H1 (cell line): Measurements from ENCODE around the gene DPYSL4. TPM values are rescaled to one million over a fixed set of nuclear protein-coding genes. Genes with fewer than 3 reads are reported as not detected.

Experiments
- CTCF ChIA-PET: fragments of 300-600 bp; sonication (Branson Sonifier 250); formaldehyde crosslinking; loops from one replicate; lab custom pipeline; 2021; ENCODE audit not compliant: partially characterized antibody; lab: Charles Lee
- POLR2A ChIA-PET: fragments of 300-600 bp; sonication (Branson Sonifier 250); formaldehyde crosslinking; loops from one replicate; lab custom pipeline; 2021; ENCODE audit warnings: inconsistent platforms; ENCODE audit not compliant: partially characterized antibody; lab: Charles Lee
- DNase-seq, 2 experiments: peaks; one replicate each; pipeline versions ENCODE4 v3.0.0 to v3.0.0-alpha.2; 2010 to 2022; ENCODE audit warnings: low spot score in 2 of 2, low read depth in 1 of 2, mixed read lengths in 1 of 2
- FAIRE-seq: peaks from 2 replicates; lab custom pipeline; 2011; peaks lifted over from hg19 to GRCh38; lab: Jason Lieb, UNC
- H2AFZ ChIP-seq: 2 replicates; pipeline ENCODE4 v1.8.1; 2012; ENCODE audit warnings: low read length, inconsistent platforms
- H2AK5ac ChIP-seq: 2 replicates; pipeline ENCODE4 v1.6.1; 2013; ENCODE audit warnings: low read depth, low read length
- H2BK120ac ChIP-seq: replicated peaks from 2 replicates; pipeline ENCODE3; 2013; ENCODE audit warnings: low read depth, low read length, inconsistent platforms
- H2BK12ac ChIP-seq: 2 replicates; pipeline ENCODE4 v1.6.1; 2013; ENCODE audit warnings: low read depth, low read length
- H2BK15ac ChIP-seq: 2 replicates; pipeline ENCODE4 v1.6.1; 2013; ENCODE audit warnings: low read length
- H2BK20ac ChIP-seq: 2 replicates; pipeline ENCODE4 v1.6.1; 2013; ENCODE audit warnings: low read length
- H2BK5ac ChIP-seq: 2 replicates; pipeline ENCODE4 v1.6.1; 2013; ENCODE audit warnings: low read depth, low read length
- H3K14ac ChIP-seq: 2 replicates; pipeline ENCODE4 v1.6.1; 2013; ENCODE audit warnings: inconsistent platforms; ENCODE audit not compliant: insufficient read length
- H3K18ac ChIP-seq: 2 replicates; pipeline ENCODE4 v1.6.1; 2013; ENCODE audit warnings: low read length; ENCODE audit errors: extremely low read depth
- H3K23ac ChIP-seq: 2 replicates; pipeline ENCODE4 v1.6.1; 2013; ENCODE audit warnings: inconsistent platforms; ENCODE audit not compliant: insufficient read length
- H3K23me2 ChIP-seq: 2 replicates; pipeline ENCODE4 v1.6.1; 2013; ENCODE audit warnings: low read depth, low read length
- H3K27ac ChIP-seq: 2 replicates; pipeline ENCODE4 v1.6.1; 2011; ENCODE audit warnings: low read depth, low read length, inconsistent platforms
- H3K27me3 ChIP-seq, 4 experiments: replicated peaks in 1 of 4; 1 replicate in 1 of 4; 2 replicates in 3 of 4; pipeline versions ENCODE4 v1.6.1 to v1.8.1; 2011 to 2013; ENCODE audit warnings: low read length in 3 of 4, mild to moderate bottlenecking in 3 of 4, inconsistent platforms in 2 of 4, mixed read lengths in 2 of 4, moderate library complexity in 1 of 4; ENCODE audit not compliant: control insufficient read depth in 3 of 4, insufficient read depth in 3 of 4; ENCODE audit errors: extremely low read depth in 1 of 4
- H3K36me3 ChIP-seq, 4 experiments: 2 replicates each; pipeline versions ENCODE4 v1.6.1 to v1.8.1; 2011 to 2013; ENCODE audit warnings: mild to moderate bottlenecking in 4 of 4, low read length in 3 of 4, moderate library complexity in 2 of 4, control low read depth in 1 of 4, inconsistent platforms in 1 of 4; ENCODE audit not compliant: insufficient read depth in 4 of 4, control insufficient read depth in 2 of 4
- H3K4ac ChIP-seq: replicated peaks from 2 replicates; pipeline ENCODE3; 2013; ENCODE audit warnings: low read length, low read depth, mixed read lengths, inconsistent platforms; ENCODE audit not compliant: insufficient read length
- H3K4me1 ChIP-seq, 4 experiments: replicated peaks in 1 of 4; 1 replicate in 1 of 4; 2 replicates in 3 of 4; pipeline versions ENCODE4 v1.6.1 to v1.8.1; 2011 to 2013; ENCODE audit warnings: low read length in 3 of 4, inconsistent platforms in 2 of 4, mixed read lengths in 1 of 4; ENCODE audit not compliant: insufficient read depth in 4 of 4, control insufficient read depth in 3 of 4
- H3K4me2 ChIP-seq, 2 experiments: 2 replicates each; pipeline versions ENCODE4 v1.6.1 to v1.8.1; 2011 to 2013; ENCODE audit warnings: low read depth in 2 of 2, low read length in 2 of 2, control low read depth in 1 of 2, inconsistent platforms in 1 of 2, mild to moderate bottlenecking in 1 of 2; ENCODE audit not compliant: insufficient read depth in 1 of 2
- H3K4me3 ChIP-seq, 4 experiments: fragments of 200-600, 300-600 bp in 1 of 4; sonication (generic), shearing (Covaris generic), sonication (Bioruptor Twin) in 1 of 4; 2 replicates each; pipeline versions ENCODE4 v1.5.1 to v1.8.1; 2011 to 2016; ENCODE audit warnings: low read length in 4 of 4, low read depth in 3 of 4, control low read depth in 2 of 4, inconsistent platforms in 2 of 4, mild to moderate bottlenecking in 2 of 4, mixed read lengths in 1 of 4, moderate library complexity in 1 of 4; ENCODE audit not compliant: insufficient read depth in 2 of 4; ENCODE audit errors: extremely low read depth in 1 of 4
- H3K56ac ChIP-seq: replicated peaks from 2 replicates; pipeline ENCODE3; 2013; ENCODE audit warnings: low read depth, mild to moderate bottlenecking, mixed read lengths, low read length, inconsistent platforms; ENCODE audit not compliant: insufficient read length
- H3K79me1 ChIP-seq: 2 replicates; pipeline ENCODE4 v1.6.1; 2013; ENCODE audit warnings: low read depth, low read length, control low read depth
- H3K79me2 ChIP-seq, 2 experiments: 2 replicates each; pipeline versions ENCODE4 v1.6.1 to v1.8.1; 2012 to 2013; ENCODE audit warnings: low read length in 2 of 2, mild to moderate bottlenecking in 2 of 2, inconsistent platforms in 1 of 2; ENCODE audit not compliant: insufficient read depth in 2 of 2, control insufficient read depth in 1 of 2
- H3K9ac ChIP-seq, 4 experiments: replicated peaks in 1 of 4; 1 replicate in 1 of 4; 2 replicates in 3 of 4; pipeline versions ENCODE4 v1.6.1 to v1.8.1; 2011 to 2013; ENCODE audit warnings: low read depth in 3 of 4, low read length in 3 of 4, control low read depth in 2 of 4, mild to moderate bottlenecking in 2 of 4, moderate library complexity in 2 of 4, inconsistent platforms in 1 of 4; ENCODE audit errors: extremely low read depth in 1 of 4
- H3K9me3 ChIP-seq, 2 experiments: 2 replicates each; pipeline versions ENCODE4 v1.6.1 to v1.8.1; 2012 to 2013; ENCODE audit warnings: mild to moderate bottlenecking in 2 of 2, moderate library complexity in 2 of 2, control low read depth in 1 of 2, inconsistent platforms in 1 of 2, low read depth in 1 of 2, low read length in 1 of 2, mixed read lengths in 1 of 2; ENCODE audit not compliant: insufficient read depth in 2 of 2
- H4K20me1 ChIP-seq, 2 experiments: replicated peaks in 1 of 2; 2 replicates each; pipeline versions ENCODE3 to v1.8.1; 2011 to 2013; ENCODE audit warnings: inconsistent platforms in 2 of 2, low read length in 2 of 2, mild to moderate bottlenecking in 1 of 2; ENCODE audit not compliant: insufficient read depth in 2 of 2, control insufficient read depth in 1 of 2
- H4K5ac ChIP-seq: 2 replicates; pipeline ENCODE4 v1.6.1; 2013; ENCODE audit warnings: low read length, low read depth, mixed read lengths, inconsistent platforms; ENCODE audit not compliant: insufficient read length
- H4K8ac ChIP-seq: 2 replicates; pipeline ENCODE4 v1.8.0; 2013; ENCODE audit warnings: mild to moderate bottlenecking, moderate library complexity, low read length, inconsistent platforms; ENCODE audit not compliant: insufficient read depth; ENCODE audit errors: extremely low read depth
- H4K91ac ChIP-seq: replicated peaks from 2 replicates; pipeline ENCODE3; 2013; ENCODE audit warnings: low read length, mixed read lengths, inconsistent platforms; ENCODE audit not compliant: insufficient read length
- ASH2L ChIP-seq: fragments of 200-600, 300-600 bp; sonication (generic); IDR thresholded peaks from one replicate; pipeline ENCODE4 v1.7.1; 2017; ENCODE audit warnings: low read length
- ATF3 ChIP-seq: IDR thresholded peaks from 2 replicates; pipeline ENCODE4 v1.6.1; 2011; ENCODE audit warnings: low read depth, mild to moderate bottlenecking, low read length; ENCODE audit not compliant: insufficient read depth
- BCL11A ChIP-seq, 2 experiments: IDR thresholded peaks; one replicate each; pipeline ENCODE4 v1.6.1; 2011; ENCODE audit warnings: low read depth in 2 of 2, low read length in 2 of 2, mild to moderate bottlenecking in 2 of 2
- CBX8 ChIP-seq: fragments of 300-800, 300-1000 bp; sonication (generic); IDR thresholded peaks from 2 replicates; pipeline ENCODE4 v1.7.1; 2016; ENCODE audit warnings: low read depth, low read length, borderline replicate concordance
- CEBPB ChIP-seq: IDR thresholded peaks from 2 replicates; pipeline ENCODE4 v1.6.1; 2012; ENCODE audit warnings: low read depth, low read length
- CHD1 ChIP-seq: IDR thresholded peaks from 2 replicates; pipeline ENCODE4 v1.6.1; 2012; ENCODE audit warnings: low read depth, low read length, improper control_type of control experiment
- EP300 ChIP-seq, 2 experiments: IDR thresholded peaks; 1 replicate in 1 of 2; 2 replicates in 1 of 2; pipeline ENCODE4 v1.6.1; 2011 to 2012; ENCODE audit warnings: low read depth in 2 of 2, low read length in 2 of 2, mild to moderate bottlenecking in 2 of 2, borderline replicate concordance in 1 of 2, inconsistent platforms in 1 of 2, moderate library complexity in 1 of 2
- KDM1A ChIP-seq: fragments of 200-600, 300-600 bp; sonication (generic); IDR thresholded peaks from 2 replicates; pipeline ENCODE4 v1.7.1; 2016; ENCODE audit warnings: mild to moderate bottlenecking, low read length, borderline replicate concordance
- RAD21 ChIP-seq, 2 experiments: IDR thresholded peaks in 1 of 2; conservative IDR thresholded peaks in 1 of 2; 2 replicates each; pipeline ENCODE4 v1.6.1; 2011; ENCODE audit warnings: low read depth in 2 of 2, low read length in 2 of 2, improper control_type of control experiment in 1 of 2, inconsistent platforms in 1 of 2, mild to moderate bottlenecking in 1 of 2, moderate library complexity in 1 of 2
- SUZ12 ChIP-seq: fragments of 200-600 bp; sonication (generic); IDR thresholded peaks from 2 replicates; pipeline ENCODE4 v1.6.1; 2012; ENCODE audit warnings: mild to moderate bottlenecking, inconsistent platforms, low read length, moderate library complexity, mixed read lengths
- WGBS, 2 experiments: shearing (Covaris generic) in 1 of 2; methylation state at CpG; one replicate each; pipeline versions ENCODE4 v1.1.6 to v1.1.7; 2013 to 2015; ENCODE audit warnings: low lambda C conversion rate in 2 of 2, mixed read lengths in 2 of 2, inconsistent platforms in 1 of 2, low coverage in 1 of 2, missing lambda C conversion rate in 1 of 2; ENCODE audit not compliant: insufficient replicate concordance in 2 of 2, insufficient coverage in 1 of 2, insufficient read length in 1 of 2; ENCODE audit errors: extremely low coverage in 1 of 2, missing lambda C conversion rate in 1 of 2; 5-methylcytosine and 5-hydroxymethylcytosine counted together
- polyA plus RNA-seq, 7 experiments: library from polyadenylated mRNA; depleted of rRNA in 3 of 7; stranded (reverse) in 5 of 7; unstranded in 2 of 7; fragments of >200 nt in 5 of 7; fragments of 200-250 nt in 2 of 7; gene quantifications; 1 replicate in 5 of 7; 2 replicates in 1 of 7; 4 replicates in 1 of 7; pipeline versions ENCODE4 v1.2.1 to v1.2.3, GENCODE V29; 2011 to 2013; ENCODE audit warnings: missing spikeins in 2 of 7, mixed read lengths in 2 of 7
- total RNA-seq: library from RNA; stranded (reverse); fragmentation: NEBNext Ultra II Directional; extraction: Animal tissue kit (Norgen Biotek cat#: 25700); gene quantifications from 2 replicates; pipeline ENCODE4 v1.2.1, GENCODE V29; 2021

The DPYSL4 gene
- total and polyA plus RNA-seq, 2 of the 8 experiments (the other 6 are each of a cell fraction or from before 2014, with no cell fraction given), result 12.9 to 15.2 TPM

- Histone ChIP-seq H3K23me2 (peaks cover 2% of the 10 kb centered on the region; the same call in 1 of the 2 replicates), H2BK15ac (no peak overlapping the region), H3K23ac (no peak overlapping the region), H3K4me2 (no peak overlapping the region), H3K4me1 (peaks cover 0 to 11% (median 6%) of the 10 kb centered on the region in 4 experiments; a peak in 4 of 7 replicates), H2AFZ (no peak overlapping the region), H2BK120ac (no peak overlapping the region), H3K79me2 (no peaks in the 10 kb centered on the region), H4K8ac (peak overlapping the region; percentile 83), H3K79me1 (no peaks in the 10 kb centered on the region), H3K9ac (no peak overlapping the region), H3K4ac (no peak overlapping the region), H3K27me3 (no peaks in the 10 kb centered on the region; a peak in 1 of 7 replicates), H4K20me1 (peaks cover 0 to 1% of the 10 kb centered on the region in 2 experiments), H3K14ac (no peak overlapping the region), H3K56ac (no peak overlapping the region), H4K5ac (no peak overlapping the region), H3K18ac (no peak overlapping the region), H3K4me3 (no peak overlapping the region), H2BK20ac (no peak overlapping the region), H4K91ac (no peak overlapping the region), H2AK5ac (no peak overlapping the region), H3K27ac (no peak overlapping the region), H2BK5ac (no peak overlapping the region), H3K9me3 (no peaks in the 10 kb centered on the region), H3K36me3 (no peaks in the 10 kb centered on the region), H2BK12ac (no peak overlapping the region)
- ChIA-PET CTCF (interaction anchor here (0.7 kb wide), 1 partner anchor 71 kb away, joined by 3 read pairs; no protein-coding TSS in a partner anchor), POLR2A (no interaction called here)
- DNase-seq (no peak), FAIRE-seq (no peak)
- 91% methylated on average over 24 of the region's 30 CpGs; no CpG with 5 or more reads in 1 of the 2 experiments for WGBS, 2 experiments
- TF ChIP-seq EP300 (IDR thresholded peaks at IDR 0.05; ENCODE audit: borderline replicate concordance in 1 of 2, low read depth in 2 of 2, low read length in 2 of 2) (no peak), BCL11A (IDR thresholded peaks at IDR 0.05; ENCODE audit: low read depth in 2 of 2, low read length in 2 of 2) (no peak), ASH2L (no peak), ATF3 (no peak), CEBPB (no peak), RAD21 (IDR thresholded peaks at IDR 0.05 in 1 of 2, conservative IDR thresholded peaks at IDR 0.05 in 1 of 2; ENCODE audit: low read depth in 2 of 2, low read length in 2 of 2) (no peak), CHD1 (no peak), SUZ12 (no peak), KDM1A (no peak), CBX8 (no peak)
These were observed 64.0 kb downstream of the DPYSL4 start for GRCh38 chr10:132250481-132251475.
